IMR-90 (cell line): ENCODE results near the gene ARVCF. TPM values are rescaled to one million over a fixed set of nuclear protein-coding genes. Genes with fewer than 3 reads are reported as not detected.

Source experiments
- ATAC-seq: fragments of 200-7000 bp; cut with Tn5 transposase; 2 replicates; pipeline ENCODE4 v1.9.1; 2020; ENCODE audit warnings: low read depth, mild to moderate bottlenecking, moderate library complexity
- BruUV-seq: library from RNA; stranded (reverse); fragments of 400-500 nt; replicated peaks from 2 replicates; lab custom pipeline; 2021; lab: Mats Ljungman, UMichigan
- CTCF ChIA-PET: fragments of 300-600 bp; formaldehyde crosslinking; extraction: SDS; loops from one replicate; lab custom pipeline; 2021; ENCODE audit warnings: antibody characterized with exemption; lab: Yijun Ruan, JAX
- POLR2A ChIA-PET: fragments of 300-600 bp; sonication (Branson Sonifier 250); formaldehyde crosslinking; loops from one replicate; lab custom pipeline; 2022; ENCODE audit warnings: antibody characterized with exemption; ENCODE audit not compliant: unreplicated experiment; lab: Charles Lee
- DNase-seq: peaks from one replicate; pipeline ENCODE4 v3.0.0; 2013
- H2AFZ ChIP-seq: replicated peaks from 2 replicates; pipeline ENCODE3; 2013; ENCODE audit warnings: low read length, mild to moderate bottlenecking; ENCODE audit not compliant: poor library complexity
- H2AK5ac ChIP-seq: 2 replicates; pipeline ENCODE4 v1.6.1; 2013; ENCODE audit warnings: low read depth, low read length, inconsistent platforms
- H2AK9ac ChIP-seq: replicated peaks from 2 replicates; pipeline ENCODE3; 2013; ENCODE audit warnings: mild to moderate bottlenecking, low read depth, low read length, moderate library complexity; ENCODE audit not compliant: poor library complexity
- H2BK120ac ChIP-seq: 2 replicates; pipeline ENCODE4 v1.6.1; 2013; ENCODE audit warnings: low read depth, low read length, inconsistent platforms
- H2BK15ac ChIP-seq: 3 replicates; pipeline ENCODE4 v1.6.1; 2013; ENCODE audit warnings: low read depth, low read length, inconsistent platforms
- H2BK20ac ChIP-seq: 2 replicates; pipeline ENCODE4 v1.6.1; 2013; ENCODE audit warnings: low read depth, mild to moderate bottlenecking, inconsistent platforms, low read length, moderate library complexity
- H2BK5ac ChIP-seq: 2 replicates; pipeline ENCODE4 v1.6.1; 2013; ENCODE audit warnings: mild to moderate bottlenecking, low read depth, low read length, inconsistent platforms; ENCODE audit not compliant: poor library complexity, severe bottlenecking
- H3K14ac ChIP-seq: replicated peaks from 2 replicates; pipeline ENCODE4 v1.6.1; 2013; ENCODE audit warnings: low read depth, low read length, inconsistent platforms
- H3K18ac ChIP-seq: 2 replicates; pipeline ENCODE4 v1.6.1; 2013; ENCODE audit warnings: low read depth, low read length, control low read depth
- H3K23ac ChIP-seq: 2 replicates; pipeline ENCODE4 v1.6.1; 2013; ENCODE audit warnings: low read depth, low read length, inconsistent platforms
- H3K27ac ChIP-seq: 2 replicates; pipeline ENCODE4 v1.5.1; 2013; ENCODE audit warnings: mild to moderate bottlenecking, control low read depth, low read length; ENCODE audit not compliant: insufficient read depth
- H3K27me3 ChIP-seq: 2 replicates; pipeline ENCODE4 v1.6.1; 2013; ENCODE audit warnings: low read length; ENCODE audit not compliant: control insufficient read depth, insufficient read depth
- H3K36me3 ChIP-seq: 2 replicates; pipeline ENCODE4 v1.6.1; 2013; ENCODE audit warnings: low read length, mixed read lengths; ENCODE audit not compliant: control insufficient read depth, insufficient read depth
- H3K4ac ChIP-seq: 2 replicates; pipeline ENCODE4 v1.6.1; 2013; ENCODE audit warnings: low read depth, low read length, inconsistent platforms
- H3K4me1 ChIP-seq: 2 replicates; pipeline ENCODE4 v1.6.1; 2013; ENCODE audit warnings: low read length, mixed read lengths; ENCODE audit not compliant: control insufficient read depth, insufficient read depth
- H3K4me2 ChIP-seq: 2 replicates; pipeline ENCODE4 v1.6.1; 2013; ENCODE audit warnings: low read depth, mild to moderate bottlenecking, control low read depth, low read length, moderate library complexity
- H3K4me3 ChIP-seq: 2 replicates; pipeline ENCODE4 v1.5.1; 2013; ENCODE audit warnings: low read depth, mild to moderate bottlenecking, control low read depth, low read length, moderate library complexity; ENCODE audit not compliant: insufficient read depth
- H3K56ac ChIP-seq: 2 replicates; pipeline ENCODE4 v1.6.1; 2013; ENCODE audit warnings: low read length, inconsistent platforms; ENCODE audit not compliant: insufficient read depth; ENCODE audit errors: extremely low read depth
- H3K79me1 ChIP-seq, 2 experiments: 2 replicates each; pipeline ENCODE4 v1.6.1; 2013; ENCODE audit warnings: low read length in 2 of 2, inconsistent platforms in 1 of 2, low read depth in 1 of 2
- H3K9ac ChIP-seq: 2 replicates; pipeline ENCODE4 v1.6.1; 2013; ENCODE audit warnings: low read depth, low read length, control low read depth
- H3K9me1 ChIP-seq: 2 replicates; pipeline ENCODE4 v1.6.1; 2013; ENCODE audit warnings: low read length, inconsistent platforms; ENCODE audit not compliant: insufficient read depth
- H3K9me3 ChIP-seq: 2 replicates; pipeline ENCODE4 v1.6.1; 2013; ENCODE audit warnings: low read length; ENCODE audit not compliant: control insufficient read depth, insufficient read depth
- H4K20me1 ChIP-seq: 2 replicates; pipeline ENCODE4 v1.6.1; 2013; ENCODE audit warnings: low read length, inconsistent platforms; ENCODE audit not compliant: insufficient read depth
- H4K5ac ChIP-seq: 2 replicates; pipeline ENCODE4 v1.6.1; 2013; ENCODE audit warnings: mild to moderate bottlenecking, low read depth, low read length, control low read depth
- H4K8ac ChIP-seq, 2 experiments: 2 replicates each; pipeline ENCODE4 v1.6.1; 2013; ENCODE audit warnings: low read depth in 2 of 2, low read length in 2 of 2, control low read depth in 1 of 2, inconsistent platforms in 1 of 2
- H4K91ac ChIP-seq: 2 replicates; pipeline ENCODE4 v1.6.1; 2013; ENCODE audit warnings: low read depth, low read length, inconsistent platforms; ENCODE audit not compliant: insufficient read depth
- BHLHE40 ChIP-seq: fragments of 150-350 bp; IDR thresholded peaks from 2 replicates; pipeline ENCODE4 v1.6.1; 2016; ENCODE audit warnings: mild to moderate bottlenecking, low read depth, low read length
- CEBPB ChIP-seq: IDR thresholded peaks from 2 replicates; pipeline ENCODE4 v1.6.1; 2012; ENCODE audit warnings: low read depth, low read length, improper control_type of control experiment
- CHD1 ChIP-seq: IDR thresholded peaks from 2 replicates; pipeline ENCODE4 v1.6.1; 2012; ENCODE audit warnings: low read depth, low read length, improper control_type of control experiment
- FOS ChIP-seq: fragments of 150-350 bp; IDR thresholded peaks from 2 replicates; pipeline ENCODE4 v1.6.1; 2016; ENCODE audit warnings: low read depth, low read length
- MAZ ChIP-seq: IDR thresholded peaks from 2 replicates; pipeline ENCODE4 v1.6.1; 2012; ENCODE audit warnings: low read depth, mild to moderate bottlenecking, low read length, improper control_type of control experiment, moderate library complexity, borderline replicate concordance
- MXI1 ChIP-seq: IDR thresholded peaks from 2 replicates; pipeline ENCODE4 v1.6.1; 2012; ENCODE audit warnings: low read depth, mild to moderate bottlenecking, low read length, moderate library complexity, borderline replicate concordance
- NFE2L2 ChIP-seq: fragments of 150-350 bp; IDR thresholded peaks from 2 replicates; pipeline ENCODE4 v1.6.1; 2016; ENCODE audit warnings: low read depth, mild to moderate bottlenecking, low read length
- POLR2A ChIP-seq: IDR thresholded peaks from 2 replicates; pipeline ENCODE4 v1.6.1; 2012; ENCODE audit warnings: mild to moderate bottlenecking, low read depth, low read length
- RAD21 ChIP-seq: IDR thresholded peaks from 2 replicates; pipeline ENCODE4 v1.6.1; 2012; ENCODE audit warnings: low read length, improper control_type of control experiment
- RCOR1 ChIP-seq: IDR thresholded peaks from 2 replicates; pipeline ENCODE4 v1.6.1; 2012; ENCODE audit warnings: mild to moderate bottlenecking, low read length, improper control_type of control experiment; ENCODE audit not compliant: insufficient replicate concordance
- RFX5 ChIP-seq: IDR thresholded peaks from 2 replicates; pipeline ENCODE4 v1.8.0; 2012; ENCODE audit warnings: low read depth, mild to moderate bottlenecking, low read length, moderate library complexity
- SMC3 ChIP-seq: fragments of 150-350 bp; IDR thresholded peaks from 2 replicates; pipeline ENCODE4 v1.6.1; 2016; ENCODE audit warnings: low read depth, mild to moderate bottlenecking, antibody characterized with exemption, low read length, moderate library complexity
- WGBS, 2 experiments: methylation state at CpG; one replicate each; pipeline versions ENCODE4 v1.1.5 to v1.1.7; 2013; ENCODE audit warnings: missing lambda C conversion rate in 2 of 2; ENCODE audit not compliant: insufficient read length in 1 of 2; ENCODE audit errors: extremely low coverage in 2 of 2; 5-methylcytosine and 5-hydroxymethylcytosine counted together
- dilution Hi-C: fragments of 300-500 bp; cut with HindIII; formaldehyde crosslinking; loops from one replicate; pipeline ENCODE4 v1.14.3; 2018; ENCODE audit warnings: low sequenced_read_pairs; ENCODE audit not compliant: unreplicated experiment
- in situ Hi-C: fragments of 300-500 bp; cut with MboI; formaldehyde crosslinking; loops from 3 replicates; pipeline ENCODE4 v1.14.3; 2019; ENCODE audit warnings: low sequenced_read_pairs, inconsistent platforms, mixed read lengths
- intact Hi-C: fragments of 100-400 bp; cut with micrococcal nuclease; formaldehyde crosslinking; loops from 2 replicates; pipeline ENCODE4 v1.10.0; 2022
- polyA plus RNA-seq, 3 experiments: library from polyadenylated mRNA; depleted of rRNA; stranded (reverse); fragments of >200 nt; gene quantifications; 2 replicates each; pipeline ENCODE4 v1.2.3, GENCODE V29; 2012; ENCODE audit warnings: low replicate concordance in 1 of 3
- total RNA-seq: library from RNA; depleted of rRNA; stranded (reverse); fragments of >200 nt; gene quantifications from 2 replicates; pipeline ENCODE4 v1.2.3, GENCODE V29; 2012
- TF ChIP-seq, protein P1 (sequence below): fragments of 150-350 bp; IDR thresholded peaks from 2 replicates; pipeline ENCODE4 v1.6.1; 2016; ENCODE audit warnings: low read depth, mild to moderate bottlenecking, low read length, moderate library complexity, borderline replicate concordance
- TF ChIP-seq, protein P2 (sequence below): fragments of 150-350 bp; IDR thresholded peaks from 2 replicates; pipeline ENCODE4 v1.6.1; 2017; ENCODE audit warnings: mild to moderate bottlenecking, antibody characterized with exemption, low read length, low read depth
- TF ChIP-seq, protein P3 (sequence below): conservative IDR thresholded peaks from 2 replicates; pipeline ENCODE4 v1.5.1; 2012; ENCODE audit warnings: mild to moderate bottlenecking, low read depth, low read length, improper control_type of control experiment

ARVCF gene
- total and polyA plus RNA-seq, 2 of the 4 experiments (the other 2 are of a cell fraction), result 8.6 to 14.1 TPM

- Histone ChIP-seq H2BK5ac (no peak overlapping the region), H3K4ac (no peak overlapping the region), H4K91ac (no peak overlapping the region), H2AK5ac (no peak overlapping the region), H3K4me1 (peaks cover 9% of the 10 kb centered on the region), H3K14ac (no peak overlapping the region), H3K9me3 (no peaks in the 10 kb centered on the region), H2BK120ac (no peak overlapping the region), H2AK9ac (no peak overlapping the region), H3K27ac (no peak overlapping the region), H3K9ac (no peak overlapping the region), H2BK20ac (no peak overlapping the region), H3K4me2 (no peak overlapping the region), H3K79me1 (peaks cover 24 to 84% of the 10 kb centered on the region in 2 experiments), H3K36me3 (peaks cover 8% of the 10 kb centered on the region), H4K8ac (no peak overlapping the region), H3K56ac (no peak overlapping the region), H3K9me1 (peaks cover 37% of the 10 kb centered on the region), H3K18ac (no peak overlapping the region), H2BK15ac (no peak overlapping the region), H3K27me3 (no peaks in the 10 kb centered on the region), H3K4me3 (no peak overlapping the region), H3K23ac (no peak overlapping the region), H4K20me1 (peaks cover 78% of the 10 kb centered on the region), H4K5ac (no peak overlapping the region), H2AFZ (no peak overlapping the region)
- in situ Hi-C loops (no loop called here), intact Hi-C loops (no loop called here), dilution Hi-C loops (no loop called here)
- POLR2A ChIA-PET, result no interaction called here
- no peak for TF ChIP-seq MAZ
- no peak for TF ChIP-seq NFE2L2
- TF ChIP-seq, protein P1, sequence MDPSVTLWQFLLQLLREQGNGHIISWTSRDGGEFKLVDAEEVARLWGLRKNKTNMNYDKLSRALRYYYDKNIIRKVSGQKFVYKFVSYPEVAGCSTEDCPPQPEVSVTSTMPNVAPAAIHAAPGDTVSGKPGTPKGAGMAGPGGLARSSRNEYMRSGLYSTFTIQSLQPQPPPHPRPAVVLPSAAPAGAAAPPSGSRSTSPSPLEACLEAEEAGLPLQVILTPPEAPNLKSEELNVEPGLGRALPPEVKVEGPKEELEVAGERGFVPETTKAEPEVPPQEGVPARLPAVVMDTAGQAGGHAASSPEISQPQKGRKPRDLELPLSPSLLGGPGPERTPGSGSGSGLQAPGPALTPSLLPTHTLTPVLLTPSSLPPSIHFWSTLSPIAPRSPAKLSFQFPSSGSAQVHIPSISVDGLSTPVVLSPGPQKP, result no peak
- TF ChIP-seq CHD1, result no peak
- TF ChIP-seq RFX5, result no peak
- TF ChIP-seq, protein P2, sequence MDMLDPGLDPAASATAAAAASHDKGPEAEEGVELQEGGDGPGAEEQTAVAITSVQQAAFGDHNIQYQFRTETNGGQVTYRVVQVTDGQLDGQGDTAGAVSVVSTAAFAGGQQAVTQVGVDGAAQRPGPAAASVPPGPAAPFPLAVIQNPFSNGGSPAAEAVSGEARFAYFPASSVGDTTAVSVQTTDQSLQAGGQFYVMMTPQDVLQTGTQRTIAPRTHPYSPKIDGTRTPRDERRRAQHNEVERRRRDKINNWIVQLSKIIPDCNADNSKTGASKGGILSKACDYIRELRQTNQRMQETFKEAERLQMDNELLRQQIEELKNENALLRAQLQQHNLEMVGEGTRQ, result no peak
- TF ChIP-seq RAD21, result no peak
- TF ChIP-seq CEBPB, result no peak
- TF ChIP-seq MXI1, result no peak
- TF ChIP-seq POLR2A, result no peak
- TF ChIP-seq FOS, result no peak
- no peak for TF ChIP-seq BHLHE40
- TF ChIP-seq RCOR1, result no peak
- TF ChIP-seq SMC3, result no peak
- TF ChIP-seq, protein P3, sequence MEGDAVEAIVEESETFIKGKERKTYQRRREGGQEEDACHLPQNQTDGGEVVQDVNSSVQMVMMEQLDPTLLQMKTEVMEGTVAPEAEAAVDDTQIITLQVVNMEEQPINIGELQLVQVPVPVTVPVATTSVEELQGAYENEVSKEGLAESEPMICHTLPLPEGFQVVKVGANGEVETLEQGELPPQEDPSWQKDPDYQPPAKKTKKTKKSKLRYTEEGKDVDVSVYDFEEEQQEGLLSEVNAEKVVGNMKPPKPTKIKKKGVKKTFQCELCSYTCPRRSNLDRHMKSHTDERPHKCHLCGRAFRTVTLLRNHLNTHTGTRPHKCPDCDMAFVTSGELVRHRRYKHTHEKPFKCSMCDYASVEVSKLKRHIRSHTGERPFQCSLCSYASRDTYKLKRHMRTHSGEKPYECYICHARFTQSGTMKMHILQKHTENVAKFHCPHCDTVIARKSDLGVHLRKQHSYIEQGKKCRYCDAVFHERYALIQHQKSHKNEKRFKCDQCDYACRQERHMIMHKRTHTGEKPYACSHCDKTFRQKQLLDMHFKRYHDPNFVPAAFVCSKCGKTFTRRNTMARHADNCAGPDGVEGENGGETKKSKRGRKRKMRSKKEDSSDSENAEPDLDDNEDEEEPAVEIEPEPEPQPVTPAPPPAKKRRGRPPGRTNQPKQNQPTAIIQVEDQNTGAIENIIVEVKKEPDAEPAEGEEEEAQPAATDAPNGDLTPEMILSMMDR, result no peak
- no TSS peak for BruUV-seq
- no peak for ATAC-seq
- no peak for DNase-seq
- no CpG with 5 or more reads among the region's 13 CpGs for WGBS, 2 experiments
- CTCF ChIA-PET, result no interaction called here
Observed at GRCh38 chr22:20026204-20026908, 9.7 kb upstream of the ARVCF start.
